Right atrium auricular region (tissue), 2 donors: ENCODE results near the gene SPAG16. TPM values are rescaled to one million over a fixed set of nuclear protein-coding genes. Genes with fewer than 3 reads are reported as not detected.

Experiments
- DNase-seq: peaks from one replicate; pipeline ENCODE4 v3.0.0-alpha.2; 2019; ENCODE audit warnings: low spot score
- H3K27ac ChIP-seq, 2 donors: fragments of 200-600 bp; sonication (generic); 1 replicate in 1 of 2; 2 replicates in 1 of 2; pipeline ENCODE4 v1.5.1; 2016 to 2019
- H3K27me3 ChIP-seq, 2 donors: fragments of 200-600 bp; sonication (generic); one replicate each; pipeline versions ENCODE4 v1.5.1 to v1.6.0; 2017 to 2019
- H3K36me3 ChIP-seq: fragments of 200-600 bp; sonication (generic); one replicate; pipeline ENCODE4 v1.5.1; 2016
- H3K4me1 ChIP-seq, 2 donors: fragments of 200-600 bp; sonication (generic); one replicate each; pipeline versions ENCODE4 v1.5.1 to v1.6.0; 2017 to 2019
- H3K4me3 ChIP-seq, 2 donors: fragments of 200-600 bp; sonication (generic); 1 replicate in 1 of 2; 2 replicates in 1 of 2; pipeline ENCODE4 v1.5.1; 2017 to 2019; ENCODE audit warnings: mild to moderate bottlenecking in 1 of 2, moderate library complexity in 1 of 2
- H3K9me3 ChIP-seq, 2 donors: fragments of 200-600 bp; sonication (generic); one replicate each; pipeline ENCODE4 v1.5.1; 2019
- CTCF ChIP-seq, 2 donors: fragments of 200-600 bp; sonication (generic); IDR thresholded peaks; one replicate each; pipeline ENCODE4 v1.5.1; 2019; ENCODE audit warnings: antibody characterized with exemption in 2 of 2
- total RNA-seq, 2 donors: library from RNA; depleted of rRNA; stranded (reverse); fragments of >200 nt; gene quantifications; one replicate each; pipeline ENCODE4 v1.1.0, GENCODE V29; 2016

SPAG16 gene
- total RNA-seq, 2 donors from 2014 or later: 17.3 to 18.3 TPM

- H3K4me1 ChIP-seq: no peaks in the 10 kb centered on the region
- H3K36me3 ChIP-seq: no peaks in the 10 kb centered on the region
- no peak for TF ChIP-seq CTCF (IDR thresholded peaks at IDR 0.05)
- H3K27ac ChIP-seq: no peak overlapping the region
- DNase-seq: no peak
- no peaks in the 10 kb centered on the region for H3K9me3 ChIP-seq
- no peak overlapping the region for H3K4me3 ChIP-seq
- no peaks in the 10 kb centered on the region for H3K27me3 ChIP-seq
Observed at GRCh38 chr2:214098811-214099210, 814.5 kb downstream of the SPAG16 start.

- Histone ChIP-seq H3K9me3 (no peaks in the 10 kb centered on the region), H3K4me1 (no peaks in the 10 kb centered on the region), H3K4me3 (no peak overlapping the region), H3K27me3 (no peaks in the 10 kb centered on the region), H3K36me3 (no peaks in the 10 kb centered on the region), H3K27ac (no peak overlapping the region)
- TF ChIP-seq CTCF (IDR thresholded peaks at IDR 0.05): no peak
- no peak for DNase-seq
Observed at GRCh38 chr2:214100488-214100887, 816.2 kb downstream of the SPAG16 start.

DNA sequence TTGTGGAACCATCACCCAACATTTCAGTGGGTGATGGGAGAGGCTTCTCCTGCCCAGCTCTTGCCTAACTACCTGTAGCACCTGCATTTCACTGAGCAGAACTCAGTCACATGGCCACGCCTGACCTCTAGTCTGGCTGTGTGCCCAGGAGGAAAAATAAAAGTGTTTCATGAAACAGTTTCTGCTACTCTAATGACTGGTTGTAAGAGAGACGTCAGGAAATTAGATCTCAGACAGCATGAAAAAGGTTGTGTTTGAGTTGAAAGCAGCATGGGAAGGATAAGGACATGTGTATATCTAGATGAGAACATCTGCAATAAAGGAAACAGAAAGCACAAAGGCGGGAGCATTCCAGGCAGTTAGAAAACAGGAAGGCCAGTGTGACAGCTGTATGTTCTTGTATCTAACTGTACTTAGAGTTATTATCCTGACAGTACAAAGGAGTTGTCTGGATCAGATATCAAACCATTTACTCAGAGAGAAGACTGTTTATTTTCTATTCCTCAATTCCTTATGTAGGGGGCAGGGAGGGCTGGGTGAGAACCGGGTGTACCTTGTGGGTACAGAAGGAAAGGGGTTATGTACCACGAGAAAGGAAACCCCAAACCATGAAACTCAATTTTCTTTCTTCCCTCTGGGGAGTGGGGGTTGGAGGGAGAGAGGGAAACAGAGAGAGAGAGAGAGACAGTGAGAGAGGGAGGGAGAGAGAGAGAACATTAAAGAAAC lies 819.2 kb downstream of the SPAG16 start:
- Histone ChIP-seq H3K27me3 (no peaks in the 10 kb centered on the region), H3K4me3 (no peak overlapping the region)
- no peak for DNase-seq

DNA sequence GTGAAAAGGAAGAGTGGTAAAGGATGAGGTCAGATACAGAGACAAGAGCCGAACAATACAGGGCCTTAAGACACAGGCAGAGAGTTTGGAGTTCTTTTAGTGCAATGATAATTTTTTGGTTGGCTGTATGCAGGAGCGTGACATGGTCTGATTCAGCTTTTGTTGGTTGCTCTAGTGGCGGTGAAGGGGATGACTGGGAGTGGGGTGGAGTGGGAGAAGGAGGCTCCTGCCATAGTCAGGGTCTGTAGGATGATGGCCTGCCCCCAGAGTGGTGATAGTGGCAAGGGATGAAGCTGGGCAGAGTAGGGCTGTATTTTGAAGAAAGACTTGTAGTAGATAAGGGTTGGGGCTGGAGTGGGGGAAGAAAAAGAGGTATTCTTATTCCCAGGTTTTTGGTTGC lies 820.0 kb downstream of the SPAG16 start:
- Histone ChIP-seq H3K4me1 (no peaks in the 10 kb centered on the region), H3K9me3 (peaks cover 0 to 4% of the 10 kb centered on the region in 2 donors), H3K27me3 (no peaks in the 10 kb centered on the region), H3K4me3 (no peak overlapping the region), H3K27ac (no peak overlapping the region), H3K36me3 (no peaks in the 10 kb centered on the region)
- DNase-seq: no peak
- no peak for TF ChIP-seq CTCF (IDR thresholded peaks at IDR 0.05)

More for the DNA sequence above, 819.2 kb downstream of the SPAG16 start:
- Histone ChIP-seq H3K4me1 (no peaks in the 10 kb centered on the region), H3K36me3 (no peaks in the 10 kb centered on the region), H3K27ac (no peak overlapping the region), H3K9me3 (no peaks in the 10 kb centered on the region)
- TF ChIP-seq CTCF (IDR thresholded peaks at IDR 0.05): no peak

- Histone ChIP-seq H3K4me3 (no peak overlapping the region), H3K36me3 (no peaks in the 10 kb centered on the region), H3K27me3 (no peaks in the 10 kb centered on the region), H3K9me3 (peaks cover 0 to 6% of the 10 kb centered on the region in 2 donors), H3K27ac (no peak overlapping the region), H3K4me1 (no peaks in the 10 kb centered on the region)
- TF ChIP-seq CTCF (IDR thresholded peaks at IDR 0.05): no peak
- DNase-seq: no peak
Observed at GRCh38 chr2:214104967-214105366, 820.7 kb downstream of the SPAG16 start.

DNA sequence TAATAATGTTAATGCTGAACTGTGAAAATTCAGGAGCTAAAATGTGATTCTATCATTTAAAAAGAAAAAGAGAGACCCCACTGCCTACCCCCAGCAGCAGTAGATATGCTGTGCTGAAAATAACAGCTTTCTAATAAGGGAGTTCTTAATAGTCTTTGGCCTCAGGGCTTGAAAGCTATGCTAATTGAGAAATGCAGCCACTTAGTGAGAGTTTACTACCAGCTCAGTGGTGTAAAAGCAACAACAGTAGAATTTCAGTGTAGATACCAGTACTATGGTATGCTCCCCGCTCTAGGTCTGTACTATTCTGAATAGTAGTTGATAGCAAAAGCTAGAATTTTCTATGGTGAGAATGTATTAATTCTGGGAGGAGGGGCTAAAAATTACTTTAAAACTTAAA lies 823.5 kb downstream of the SPAG16 start:
- no peak for TF ChIP-seq CTCF (IDR thresholded peaks at IDR 0.05)
- Histone ChIP-seq H3K27ac (no peak overlapping the region), H3K4me1 (no peaks in the 10 kb centered on the region), H3K9me3 (peaks cover 0 to 6% of the 10 kb centered on the region in 2 donors), H3K27me3 (no peaks in the 10 kb centered on the region), H3K4me3 (no peak overlapping the region), H3K36me3 (no peaks in the 10 kb centered on the region)
- DNase-seq: no peak
